Measurements from ENCODE around the gene CLPX. TPM values are rescaled to one million over a fixed set of nuclear protein-coding genes. Genes with fewer than 3 reads are reported as not detected.

Gene CLPX
- total and polyA plus RNA-seq, 9 of the 15 experiments (the other 6 are each of a cell fraction or from before 2014, with no cell fraction given) = 11.2 to 83.3 (median 51.3) TPM

- no peak for TF ChIP-seq SNIP1 (IDR thresholded peaks at IDR 0.05; ENCODE audit: low read depth)
- no peak for TF ChIP-seq PYGO2 (tag; IDR thresholded peaks at IDR 0.05)
These were observed 23.5 kb upstream of the CLPX start (continued) for GRCh38 chr15:65208647-65209046.

DNA sequence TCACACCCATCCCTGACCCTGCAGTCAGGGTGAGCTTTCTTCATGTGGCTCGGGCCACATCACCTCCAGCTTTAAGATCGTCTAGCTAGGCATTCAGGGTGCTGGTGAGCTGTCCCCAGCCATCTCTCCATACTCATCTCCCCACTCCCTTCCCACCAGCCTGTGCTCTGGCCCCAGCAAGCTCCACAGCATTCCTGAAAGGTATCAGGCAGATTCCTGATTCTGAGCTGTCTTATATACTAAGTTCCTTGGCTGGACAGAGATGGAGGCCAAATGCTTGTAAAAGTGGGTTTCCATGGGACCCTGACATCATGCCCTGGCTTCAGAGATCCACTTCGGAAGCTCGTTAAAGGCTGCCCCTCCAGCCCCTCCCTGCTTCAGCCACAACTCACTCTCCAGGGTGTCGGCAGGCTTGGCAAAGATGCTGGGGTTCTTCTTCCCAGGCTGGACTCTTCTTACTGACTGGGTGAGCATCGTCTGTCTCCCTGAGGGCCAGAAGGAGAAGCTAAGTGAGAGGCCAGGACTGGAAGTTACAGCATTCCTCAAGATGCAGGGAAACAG lies 22.2 kb upstream of the CLPX start:
- Histone ChIP-seq H3K4me2 (ENCODE audit: insufficient read depth, low read length) (no peak overlapping the region), H3K27me3 (ENCODE audit: control insufficient read depth in 2 of 2, insufficient read depth in 2 of 2, low read length in 2 of 2) (peaks cover 14 to 37% of the 10 kb centered on the region in 2 experiments; a peak in 4 of 5 replicates), H3K9me1 (ENCODE audit: control insufficient read depth, insufficient read depth, low read length) (no peaks in the 10 kb centered on the region), H3K36me3 (ENCODE audit: control insufficient read depth, insufficient read depth, low read length) (no peaks in the 10 kb centered on the region), H3K4me1 (replicated peaks in 1 of 2; ENCODE audit: control insufficient read depth in 2 of 2, insufficient read depth in 2 of 2, low read length in 2 of 2) (peaks cover 11 to 18% of the 10 kb centered on the region in 2 experiments; a peak in 3 of 5 replicates), H4K20me1 (replicated peaks; ENCODE audit: control insufficient read depth, insufficient read depth, low read length) (0 out of 2 replicates have a peak, but pooled peaks cover 1% of the 10 kb centered on the region), H3K79me2 (ENCODE audit: control insufficient read depth, insufficient read depth, low read length) (no peaks in the 10 kb centered on the region), H3K9me3 (replicated peaks; ENCODE audit: control insufficient read depth, insufficient read depth, low read depth, low read length) (no peaks in the 10 kb centered on the region), H3K9ac (ENCODE audit: insufficient read depth in 1 of 2, low read depth in 2 of 2, low read length in 2 of 2) (no peak overlapping the region), H2AFZ (ENCODE audit: low read depth, low read length) (no peak overlapping the region), H3K27ac (ENCODE audit: extremely low read depth, low read depth, low read length) (no peak overlapping the region), H3K4me3 (no peak overlapping the region)
- CTCF ChIA-PET (ENCODE audit: low intra/inter-chr PET ratio) = no interaction called here
- ATAC-seq (no peak), FAIRE-seq (no peak), DNase-seq (ENCODE audit: extremely low read depth in 1 of 4, low spot score in 3 of 4) (no peak)
- WGBS (ENCODE audit: insufficient coverage, low coverage, missing lambda C conversion rate) = 2% methylated on average over 6 of the region's 6 CpGs
- intact Hi-C loops (cut with micrococcal nuclease) (no loop called here), in situ Hi-C loops (cut with MboI) (no loop called here)
- TF ChIP-seq THRAP3 (IDR thresholded peaks at IDR 0.05; ENCODE audit: borderline replicate concordance) (no peak), ZNF274 (IDR thresholded peaks at IDR 0.05; ENCODE audit: borderline replicate concordance, low read depth, low read length) (no peak), CREB1 (IDR thresholded peaks at IDR 0.05) (no peak), CREB1 (CRISPR knock-in tag; IDR thresholded peaks at IDR 0.05) (no peak), ZNF764 (CRISPR knock-in tag; IDR thresholded peaks at IDR 0.05; ENCODE audit: low read depth) (no peak), KAT8 (IDR thresholded peaks at IDR 0.05; ENCODE audit: low read depth) (no peak), ZFP30 (CRISPR knock-in tag; IDR thresholded peaks at IDR 0.05; ENCODE audit: borderline replicate concordance) (no peak), SMARCC2 (IDR thresholded peaks at IDR 0.05; ENCODE audit: low read depth) (no peak), NFYB (IDR thresholded peaks at IDR 0.05; ENCODE audit: extremely low read depth, insufficient read length) (no peak), NCOA1 (IDR thresholded peaks at IDR 0.05; ENCODE audit: low read depth) (no peak), SNRNP70 (optimal IDR thresholded peaks at IDR 0.05; ENCODE audit: low read depth, low read length) (no peak), RBM34 (IDR thresholded peaks at IDR 0.05; ENCODE audit: borderline replicate concordance, insufficient read depth, low read length) (no peak), ZNF124 (CRISPR knock-in tag; IDR thresholded peaks at IDR 0.05) (no peak), SP1 (CRISPR knock-in tag; IDR thresholded peaks at IDR 0.05) (no peak), ZFX (CRISPR knock-in tag; IDR thresholded peaks at IDR 0.05) (no peak)
- TF ChIP-seq, protein P1, sequence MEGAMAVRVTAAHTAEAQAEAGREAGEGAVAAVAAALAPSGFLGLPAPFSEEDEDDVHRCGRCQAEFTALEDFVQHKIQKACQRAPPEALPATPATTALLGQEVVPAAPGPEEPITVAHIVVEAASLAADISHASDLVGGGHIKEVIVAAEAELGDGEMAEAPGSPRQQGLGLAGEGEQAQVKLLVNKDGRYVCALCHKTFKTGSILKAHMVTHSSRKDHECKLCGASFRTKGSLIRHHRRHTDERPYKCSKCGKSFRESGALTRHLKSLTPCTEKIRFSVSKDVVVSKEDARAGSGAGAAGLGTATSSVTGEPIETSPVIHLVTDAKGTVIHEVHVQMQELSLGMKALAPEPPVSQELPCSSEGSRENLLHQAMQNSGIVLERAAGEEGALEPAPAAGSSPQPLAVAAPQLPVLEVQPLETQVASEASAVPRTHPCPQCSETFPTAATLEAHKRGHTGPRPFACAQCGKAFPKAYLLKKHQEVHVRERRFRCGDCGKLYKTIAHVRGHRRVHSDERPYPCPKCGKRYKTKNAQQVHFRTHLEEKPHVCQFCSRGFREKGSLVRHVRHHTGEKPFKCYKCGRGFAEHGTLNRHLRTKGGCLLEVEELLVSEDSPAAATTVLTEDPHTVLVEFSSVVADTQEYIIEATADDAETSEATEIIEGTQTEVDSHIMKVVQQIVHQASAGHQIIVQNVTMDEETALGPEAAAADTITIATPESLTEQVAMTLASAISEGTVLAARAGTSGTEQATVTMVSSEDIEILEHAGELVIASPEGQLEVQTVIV (CRISPR knock-in tag; IDR thresholded peaks at IDR 0.05; ENCODE audit: borderline replicate concordance) = no peak
- TF ChIP-seq, protein P2, sequence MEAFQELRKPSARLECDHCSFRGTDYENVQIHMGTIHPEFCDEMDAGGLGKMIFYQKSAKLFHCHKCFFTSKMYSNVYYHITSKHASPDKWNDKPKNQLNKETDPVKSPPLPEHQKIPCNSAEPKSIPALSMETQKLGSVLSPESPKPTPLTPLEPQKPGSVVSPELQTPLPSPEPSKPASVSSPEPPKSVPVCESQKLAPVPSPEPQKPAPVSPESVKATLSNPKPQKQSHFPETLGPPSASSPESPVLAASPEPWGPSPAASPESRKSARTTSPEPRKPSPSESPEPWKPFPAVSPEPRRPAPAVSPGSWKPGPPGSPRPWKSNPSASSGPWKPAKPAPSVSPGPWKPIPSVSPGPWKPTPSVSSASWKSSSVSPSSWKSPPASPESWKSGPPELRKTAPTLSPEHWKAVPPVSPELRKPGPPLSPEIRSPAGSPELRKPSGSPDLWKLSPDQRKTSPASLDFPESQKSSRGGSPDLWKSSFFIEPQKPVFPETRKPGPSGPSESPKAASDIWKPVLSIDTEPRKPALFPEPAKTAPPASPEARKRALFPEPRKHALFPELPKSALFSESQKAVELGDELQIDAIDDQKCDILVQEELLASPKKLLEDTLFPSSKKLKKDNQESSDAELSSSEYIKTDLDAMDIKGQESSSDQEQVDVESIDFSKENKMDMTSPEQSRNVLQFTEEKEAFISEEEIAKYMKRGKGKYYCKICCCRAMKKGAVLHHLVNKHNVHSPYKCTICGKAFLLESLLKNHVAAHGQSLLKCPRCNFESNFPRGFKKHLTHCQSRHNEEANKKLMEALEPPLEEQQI (IDR thresholded peaks at IDR 0.05) = no peak
- BruUV-seq (replicated peaks) = no TSS peak
- POLR2A ChIA-PET = interaction anchor here (0.6 to 6.6 kb wide), 6 partner anchors 8 to 487 kb away, joined by 3 to 54 read pairs (median 4); partner anchors contain the start of genes CLPX and RNU5B-1

Data from K562 (cell line).